SJCRH30 (cell line): ENCODE measurements around the gene MFSD11. TPM values are rescaled to one million over a fixed set of nuclear protein-coding genes. Genes with fewer than 3 reads are reported as not detected.
"Not testable (repeated sequence)": the region's sequence is repeated elsewhere in the genome, so short reads cannot be mapped to it uniquely, and the experiment has no call there.

ENCODE experiments used
- DNase-seq, 2 experiments: peaks; one replicate each; pipeline ENCODE4 v3.0.0-alpha.2; 2015 to 2020
- H3K27ac ChIP-seq: fragments of 250-450 bp; sonication (Bioruptor Pico); 2 replicates; pipeline ENCODE4 v1.5.1; 2020; ENCODE audit warnings: mild to moderate bottlenecking, moderate library complexity
- H3K27me3 ChIP-seq: fragments of 250-450 bp; sonication (Bioruptor Pico); 2 replicates; pipeline ENCODE4 v1.5.1; 2020; ENCODE audit warnings: mild to moderate bottlenecking, moderate library complexity
- H3K36me3 ChIP-seq: fragments of 250-450 bp; sonication (Bioruptor Pico); 2 replicates; pipeline ENCODE4 v1.5.1; 2020; ENCODE audit warnings: mild to moderate bottlenecking, moderate library complexity
- H3K4me1 ChIP-seq: fragments of 250-450 bp; sonication (Bioruptor Pico); 2 replicates; pipeline ENCODE4 v1.5.1; 2020; ENCODE audit warnings: mild to moderate bottlenecking, moderate library complexity
- H3K4me3 ChIP-seq: fragments of 250-450 bp; sonication (Bioruptor Pico); 2 replicates; pipeline ENCODE4 v1.5.1; 2020; ENCODE audit warnings: mild to moderate bottlenecking, moderate library complexity
- H3K9me3 ChIP-seq: fragments of 250-450 bp; sonication (Bioruptor Pico); replicated peaks from 2 replicates; pipeline ENCODE4 v1.5.1; 2020; ENCODE audit warnings: mild to moderate bottlenecking, moderate library complexity
- total RNA-seq: library from RNA; depleted of rRNA; stranded (reverse); fragments of >200 nt; shearing (Covaris generic); gene quantifications from 2 replicates; pipeline ENCODE4 v1.2.3, GENCODE V29; 2014

Gene MFSD11
- total RNA-seq, 1 experiment from 2014 or later, result 40.4 TPM

DNA sequence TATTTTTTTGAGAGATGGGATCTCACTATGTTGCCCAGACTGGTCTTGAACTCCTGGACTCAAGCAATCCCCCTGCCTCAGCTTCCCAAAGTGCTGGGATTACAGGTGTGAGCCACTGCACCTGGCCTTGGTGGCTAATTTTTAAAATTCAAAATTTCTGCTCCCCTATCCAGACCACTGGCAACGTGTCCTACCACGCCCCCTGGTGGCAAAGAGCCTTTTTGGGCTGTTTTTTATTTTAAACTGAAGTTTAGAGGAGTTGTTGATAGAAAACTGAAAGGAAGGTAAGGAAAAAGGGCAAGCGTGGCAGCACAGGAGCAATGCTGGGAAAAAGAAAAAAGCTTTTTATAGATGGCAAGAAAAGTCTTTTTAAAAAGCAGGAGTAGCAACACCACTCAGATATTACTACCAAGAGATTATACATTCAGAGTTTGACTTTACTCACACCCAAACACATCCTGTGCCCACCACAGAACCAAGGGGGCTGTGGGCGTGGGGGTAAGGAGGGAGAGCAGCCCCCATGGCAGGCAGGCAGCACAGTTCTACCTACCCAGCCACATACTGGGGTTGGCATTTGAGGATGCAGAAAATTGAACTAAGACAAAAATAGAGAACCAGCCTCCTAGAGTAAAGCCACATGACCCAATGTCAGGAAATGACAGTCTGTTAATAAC, 23.0 kb upstream of the MFSD11 start:
- Histone ChIP-seq H3K4me1 (peaks cover 6% of the 10 kb centered on the region), H3K36me3 (peaks cover 52% of the 10 kb centered on the region), H3K9me3 (no peaks in the 10 kb centered on the region), H3K27ac (no peak overlapping the region), H3K27me3 (no peaks in the 10 kb centered on the region), H3K4me3 (no peak overlapping the region)
- DNase-seq, result peak; percentile 75 to 85

DNA sequence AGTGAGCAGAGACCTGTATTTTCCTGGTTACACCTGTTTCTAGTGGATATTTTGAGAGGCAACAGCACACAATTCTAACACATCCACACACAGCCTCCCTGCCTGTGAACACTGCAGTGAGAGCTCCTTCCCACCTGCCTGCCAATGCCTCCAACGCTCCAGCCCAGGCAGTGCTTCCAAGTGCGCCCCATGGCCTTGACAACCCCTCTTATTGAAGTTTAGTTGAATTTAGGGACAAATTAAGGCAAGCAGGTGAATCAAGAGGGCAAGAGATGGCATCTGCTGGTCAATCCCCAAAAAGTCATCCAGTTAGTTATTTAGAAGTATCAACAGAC, 22.5 kb upstream of the MFSD11 start:
- H3K36me3 ChIP-seq, result peaks cover 57% of the 10 kb centered on the region

GRCh38 chr17:76716146-76716838, 21.6 kb upstream of the MFSD11 start:
- no peak for DNase-seq
- peaks cover 65% of the 10 kb centered on the region for H3K36me3 ChIP-seq
- H3K27ac ChIP-seq, result no peak overlapping the region
- peaks cover 5% of the 10 kb centered on the region for H3K4me1 ChIP-seq
- H3K4me3 ChIP-seq, result no peak overlapping the region
- H3K27me3 ChIP-seq, result no peaks in the 10 kb centered on the region
- no peaks in the 10 kb centered on the region for H3K9me3 ChIP-seq

More for the DNA sequence above, 22.5 kb upstream of the MFSD11 start:
- H3K27me3 ChIP-seq, result no peaks in the 10 kb centered on the region
- no peaks in the 10 kb centered on the region for H3K9me3 ChIP-seq
- DNase-seq, result no peak
- no peak overlapping the region for H3K27ac ChIP-seq
- H3K4me1 ChIP-seq, result peaks cover 6% of the 10 kb centered on the region
- no peak overlapping the region for H3K4me3 ChIP-seq

- no peak for DNase-seq
- H3K36me3 ChIP-seq, result peaks cover 71% of the 10 kb centered on the region
Observed at GRCh38 chr17:76716839-76717215, 21.1 kb upstream of the MFSD11 start.

DNA sequence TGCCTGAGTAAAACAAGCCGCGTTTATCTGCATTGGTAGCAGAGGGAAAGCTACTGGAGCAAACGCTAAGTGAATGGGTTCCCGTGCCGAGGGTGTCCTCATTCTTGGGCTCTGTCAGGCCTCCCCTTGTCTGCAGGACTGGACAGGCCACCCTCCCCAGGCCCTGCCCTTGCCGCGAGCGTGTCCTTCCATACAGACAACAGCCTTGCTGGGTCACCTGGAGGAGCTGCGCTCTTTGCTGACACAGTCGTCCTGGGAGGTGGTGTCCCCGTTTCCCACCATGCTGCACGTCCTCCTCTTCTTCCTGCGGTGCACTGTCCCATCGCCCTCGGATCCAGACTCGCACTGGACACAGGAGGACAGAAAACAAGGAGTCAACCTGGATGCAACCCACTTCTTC, 19.4 kb upstream of the MFSD11 start:
- no peaks in the 10 kb centered on the region for H3K9me3 ChIP-seq
- peaks cover 81% of the 10 kb centered on the region for H3K36me3 ChIP-seq
- no peaks in the 10 kb centered on the region for H3K27me3 ChIP-seq
- no peaks in the 10 kb centered on the region for H3K4me1 ChIP-seq
- no peak for DNase-seq
- H3K4me3 ChIP-seq, result no peak overlapping the region
- no peak overlapping the region for H3K27ac ChIP-seq

More at GRCh38 chr17:76716839-76717215, 21.1 kb upstream of the MFSD11 start:
- Histone ChIP-seq H3K27me3 (no peaks in the 10 kb centered on the region), H3K27ac (no peak overlapping the region), H3K9me3 (no peaks in the 10 kb centered on the region), H3K4me1 (no peaks in the 10 kb centered on the region; the same call in none of the 2 replicates), H3K4me3 (no peak overlapping the region)

GRCh38 chr17:76720211-76720610, 17.7 kb upstream of the MFSD11 start:
- peaks cover 89% of the 10 kb centered on the region for H3K36me3 ChIP-seq
- no peaks in the 10 kb centered on the region for H3K27me3 ChIP-seq
- H3K27ac ChIP-seq, result no peak overlapping the region
- no peaks in the 10 kb centered on the region for H3K9me3 ChIP-seq
- no peak overlapping the region for H3K4me3 ChIP-seq
- no peaks in the 10 kb centered on the region for H3K4me1 ChIP-seq
- DNase-seq, result no peak

DNA sequence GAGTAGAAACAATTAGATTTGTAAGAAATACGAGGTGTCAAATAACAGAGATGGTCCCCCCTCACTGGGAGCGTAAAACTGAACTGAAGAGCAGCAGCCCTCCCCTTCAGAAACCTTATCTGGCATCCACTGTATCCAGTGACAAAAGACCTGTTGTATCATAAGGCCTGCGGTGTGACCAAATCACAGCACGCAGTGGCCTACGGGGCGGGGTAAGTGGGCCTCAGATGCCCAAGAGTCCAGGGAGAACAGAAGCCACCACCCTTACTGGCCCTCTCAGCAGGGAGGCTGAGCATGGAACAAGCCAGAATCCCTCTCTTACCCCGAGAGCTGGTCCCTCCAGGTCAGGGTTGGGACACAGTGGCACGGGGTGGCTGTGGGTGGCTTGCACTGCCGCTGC, 17.0 kb upstream of the MFSD11 start:
- no peak overlapping the region for H3K4me3 ChIP-seq
- no peaks in the 10 kb centered on the region for H3K9me3 ChIP-seq
- H3K27ac ChIP-seq, result no peak overlapping the region
- peaks cover 85% of the 10 kb centered on the region for H3K36me3 ChIP-seq
- H3K4me1 ChIP-seq, result no peaks in the 10 kb centered on the region
- DNase-seq, result no peak
- H3K27me3 ChIP-seq, result no peaks in the 10 kb centered on the region

DNA sequence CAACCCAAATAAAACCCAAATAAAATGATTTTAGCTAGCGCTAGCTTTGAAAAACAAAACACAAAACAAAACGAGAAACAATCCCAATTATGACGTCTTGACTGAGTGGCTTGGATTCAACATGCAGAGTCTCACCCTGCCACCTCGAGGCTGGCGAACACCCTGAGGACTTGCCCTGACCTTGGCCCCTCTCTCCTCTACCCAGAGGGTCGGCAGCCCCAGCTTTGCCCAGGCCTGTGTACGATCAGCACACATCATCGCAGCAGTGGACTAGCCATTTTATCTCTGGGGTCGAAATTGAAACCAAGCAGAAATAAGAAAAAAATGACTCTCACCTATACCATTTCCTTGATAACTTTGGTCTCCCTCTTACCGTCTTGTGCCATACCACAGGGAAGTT, 16.5 kb upstream of the MFSD11 start:
- Histone ChIP-seq H3K27me3 (no peaks in the 10 kb centered on the region), H3K4me1 (no peaks in the 10 kb centered on the region), H3K9me3 (no peaks in the 10 kb centered on the region), H3K36me3 (peaks cover 79% of the 10 kb centered on the region), H3K4me3 (no peak overlapping the region), H3K27ac (no peak overlapping the region)
- DNase-seq, result no peak

- Histone ChIP-seq H3K27me3 (no peaks in the 10 kb centered on the region), H3K9me3 (no peaks in the 10 kb centered on the region), H3K36me3 (peaks cover 71% of the 10 kb centered on the region), H3K27ac (no peak overlapping the region), H3K4me1 (no peaks in the 10 kb centered on the region), H3K4me3 (no peak overlapping the region)
- DNase-seq, result no peak
Observed at GRCh38 chr17:76722279-76722678, 15.6 kb upstream of the MFSD11 start.

DNA sequence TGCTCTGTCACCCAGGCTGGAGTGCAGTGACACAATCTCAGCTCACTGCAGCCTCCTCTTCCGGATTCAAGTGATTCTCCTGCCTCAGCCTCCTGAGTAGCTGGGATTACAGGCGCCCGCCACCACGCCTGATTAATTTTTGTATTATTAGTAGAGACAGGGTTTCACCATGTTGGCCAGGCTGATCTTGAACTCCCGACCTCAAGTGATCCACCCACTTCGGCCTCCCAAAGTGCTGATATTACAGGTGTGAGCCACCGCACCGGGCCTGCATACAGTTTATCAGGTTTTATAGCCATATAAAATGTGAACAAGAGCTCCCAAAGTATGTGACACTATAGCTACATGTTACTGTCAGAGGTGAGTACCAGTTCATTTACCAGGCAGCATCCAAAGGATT, 14.9 kb upstream of the MFSD11 start:
- H3K9me3 ChIP-seq, H3K4me1 ChIP-seq, DNase-seq, H3K27me3 ChIP-seq, H3K4me3 ChIP-seq, H3K27ac ChIP-seq: not testable (repeated sequence)
- peaks cover 66% of the 10 kb centered on the region for H3K36me3 ChIP-seq

GRCh38 chr17:76723812-76724211, 14.1 kb upstream of the MFSD11 start:
- Histone ChIP-seq H3K27me3 (no peaks in the 10 kb centered on the region), H3K27ac (no peak overlapping the region), H3K4me1 (no peaks in the 10 kb centered on the region), H3K4me3 (no peak overlapping the region), H3K36me3 (peaks cover 58% of the 10 kb centered on the region), H3K9me3 (no peaks in the 10 kb centered on the region)
- no peak for DNase-seq

GRCh38 chr17:76725580-76726230, 12.2 kb upstream of the MFSD11 start:
- no peaks in the 10 kb centered on the region for H3K27me3 ChIP-seq
- H3K4me3 ChIP-seq, result peak overlapping the region; percentile 97
- no peaks in the 10 kb centered on the region for H3K9me3 ChIP-seq
- H3K4me1 ChIP-seq, result no peaks in the 10 kb centered on the region
- DNase-seq, result peak; percentile 63 to 72
- peak overlapping the region; percentile 85 for H3K27ac ChIP-seq
- peaks cover 42% of the 10 kb centered on the region for H3K36me3 ChIP-seq

DNA sequence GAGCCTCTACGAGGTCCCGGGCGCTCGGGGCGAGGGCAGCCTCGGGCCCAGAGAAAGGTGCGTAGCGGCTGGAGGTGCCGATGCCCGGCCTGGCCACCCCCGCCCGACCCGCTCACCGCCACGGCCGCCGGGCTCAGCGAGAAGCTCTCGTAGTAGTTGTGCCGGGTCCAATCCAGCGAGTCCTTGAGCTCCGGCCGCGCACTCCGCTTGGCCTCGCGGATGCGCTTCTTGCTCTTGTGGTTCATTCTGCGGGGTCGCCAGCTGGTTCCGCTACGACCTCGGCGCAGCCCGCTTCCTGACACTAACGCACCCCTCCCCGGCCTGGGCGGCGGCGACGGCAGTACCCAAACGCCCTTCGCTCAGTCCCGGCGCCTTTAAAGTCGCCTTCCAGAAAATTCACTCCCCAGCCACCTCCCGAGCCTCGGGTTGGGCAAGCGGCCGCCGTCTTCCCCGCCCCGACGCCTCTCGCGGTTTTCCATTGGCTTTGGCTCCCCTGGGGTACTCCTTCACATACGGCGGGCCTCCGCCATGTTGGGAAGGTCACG, 11.6 kb upstream of the MFSD11 start, which contains the start of gene JMJD6:
JMJD6 (minus strand) TSS at position 376 of the 545 bp plus-strand sequence; CDS start at position 245, 131 bp downstream.
- peaks cover 38% of the 10 kb centered on the region for H3K36me3 ChIP-seq
- peak; percentile 99 for DNase-seq
- peak within 1 kb of the TSS; percentile 97 for H3K4me3 ChIP-seq

DNA sequence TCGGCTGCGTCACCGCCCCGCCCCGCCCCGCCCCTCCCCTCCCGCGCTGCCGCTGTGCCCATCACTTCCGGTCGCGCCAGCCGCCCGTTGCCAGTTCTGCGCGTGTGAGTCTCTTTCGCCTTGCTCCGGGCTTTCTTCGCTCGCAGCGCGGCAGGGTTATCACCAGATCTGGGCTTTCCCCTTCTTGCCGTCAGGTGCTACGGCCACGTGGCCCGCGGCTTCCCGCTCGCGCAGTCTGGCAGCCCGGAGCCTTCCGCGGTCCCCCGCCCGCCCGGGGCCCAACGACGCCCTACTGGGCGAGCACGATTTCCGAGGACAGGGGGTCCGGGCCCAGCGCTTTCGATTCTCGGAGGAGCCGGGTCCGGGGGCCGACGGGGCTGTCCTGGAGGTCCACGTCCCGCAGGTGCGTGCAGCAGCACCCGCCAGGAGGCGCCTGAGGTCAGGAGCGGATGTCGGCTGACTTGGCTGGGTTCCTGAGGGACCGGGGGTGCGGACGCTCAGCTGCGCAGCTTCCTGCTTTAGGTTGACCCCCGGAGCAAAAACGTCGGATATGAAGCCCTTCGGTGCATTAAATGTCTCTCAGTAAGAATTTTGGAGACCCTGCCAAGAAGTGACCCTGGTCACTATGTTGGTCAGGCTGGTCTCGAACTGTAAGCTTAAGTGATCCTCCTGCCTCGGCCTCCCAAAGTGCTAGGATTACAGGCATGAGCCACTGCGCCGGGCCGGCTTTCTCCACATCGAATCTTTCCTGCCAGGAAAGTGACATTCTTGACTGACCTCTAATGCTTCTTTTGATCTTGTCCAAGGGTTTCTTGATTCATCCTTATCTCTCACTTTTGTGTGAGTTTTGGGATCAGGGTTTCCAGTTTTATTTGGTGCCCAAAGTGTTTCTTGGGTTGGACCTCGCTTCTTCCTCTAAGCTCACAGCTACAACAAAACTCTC, 10.9 kb upstream of the MFSD11 start, which contains the start of gene METTL23:
METTL23 (plus strand) TSS at position 64 of the 943 bp plus-strand sequence. CDS start 2,872 bp downstream, outside the sequence.
- H3K36me3 ChIP-seq, result peaks cover 38% of the 10 kb centered on the region
- H3K9me3 ChIP-seq, result no peaks in the 10 kb centered on the region

More for the DNA sequence above, 11.6 kb upstream of the MFSD11 start, which contains the start of gene JMJD6:
- Histone ChIP-seq H3K27ac (peak within 1 kb of the TSS; percentile 85), H3K9me3 (no peaks in the 10 kb centered on the region), H3K4me1 (no peaks in the 10 kb centered on the region), H3K27me3 (no peaks in the 10 kb centered on the region)

More for the DNA sequence above, 10.9 kb upstream of the MFSD11 start, which contains the start of gene METTL23:
- no peaks in the 10 kb centered on the region for H3K27me3 ChIP-seq
- peak; percentile 85 to 88 for DNase-seq
- peak within 1 kb of the TSS; percentile 85 for H3K27ac ChIP-seq
- peak within 1 kb of the TSS; percentile 97 for H3K4me3 ChIP-seq
- no peaks in the 10 kb centered on the region for H3K4me1 ChIP-seq
